A549 treated with ZK216348 at 1 μM for 4 hours (cell line): ENCODE results near the gene SGCA. TPM values are rescaled to one million over a fixed set of nuclear protein-coding genes. Genes with fewer than 3 reads are reported as not detected.

Experiments used
- total RNA-seq: library from RNA; stranded (reverse); fragments of 200-300 nt; extraction: Qiagen RNA extraction; gene quantifications from 5 replicates; pipeline ENCODE4 v1.2.3, GENCODE V29; 2022; ENCODE audit warnings: low read depth

SGCA gene
- total RNA-seq: 0.95 to 1.6 TPM (median 1.2 TPM) in 5 replicates

GRCh38 chr17:50165867-50166517, at the start of gene SGCA:
TSS of gene SGCA (plus strand) at chr17:50166005. CDS start at chr17:50166041, 36 bp downstream.

GRCh38 chr17:50129728-50130558, 35.9 kb upstream of the SGCA start, which contains the start of gene SAMD14:
TSS of gene SAMD14 (minus strand) at chr17:50130160. CDS start at chr17:50124959, 5,201 bp downstream.

GRCh38 chr17:50150354-50151040, 15.3 kb upstream of the SGCA start, which contains the start of gene PPP1R9B:
TSS of gene PPP1R9B (minus strand) at chr17:50150677. CDS start at chr17:50150513, 164 bp downstream.

GRCh38 chr17:50201276-50201854, 35.6 kb downstream of the SGCA start, which contains the start of gene COL1A1:
TSS of gene COL1A1 (minus strand) at chr17:50201631. CDS start at chr17:50201513, 118 bp downstream.

Other genes with a start within 250 kb of the SGCA start
- gene DLX4, start 196.8 kb upstream of the SGCA start, total RNA-seq: 1.9 to 4.5 TPM (median 3.5 TPM) in 5 replicates
- 0.07 to 0.12 TPM (median 0.07 TPM) in 3 of 5 replicates, not detected in the others for gene DLX3, start 170.8 kb upstream of the SGCA start, total RNA-seq
- gene ITGA3, start 109.9 kb upstream of the SGCA start, total RNA-seq: 314 to 512 TPM (median 475 TPM) in 5 replicates
- gene PDK2, start 70.7 kb upstream of the SGCA start, total RNA-seq: 13.8 to 22.5 TPM (median 18.4 TPM) in 5 replicates
- gene SAMD14, start 35.8 kb upstream of the SGCA start, total RNA-seq: 0.37 to 0.61 TPM (median 0.51 TPM) in 5 replicates
- gene PPP1R9B, start 15.3 kb upstream of the SGCA start, total RNA-seq: 35.3 to 62.2 TPM (median 57.5 TPM) in 5 replicates
- 4.5 to 10.2 TPM (median 8.2 TPM) in 5 replicates for gene COL1A1, start 35.6 kb downstream of the SGCA start, total RNA-seq
- gene TMEM92, start 108.5 kb downstream of the SGCA start, total RNA-seq: 18.3 to 24.2 TPM (median 20.8 TPM) in 5 replicates
- gene XYLT2, start 180.1 kb downstream of the SGCA start, total RNA-seq: 14.3 to 25.7 TPM (median 23.4 TPM) in 5 replicates
- gene MRPL27, start 207.2 kb downstream of the SGCA start, total RNA-seq: 135 to 161 TPM (median 145 TPM) in 5 replicates
- gene EME1, start 207.2 kb downstream of the SGCA start, total RNA-seq: 14.1 to 17.0 TPM (median 15.3 TPM) in 5 replicates
- gene LRRC59, start 231.5 kb downstream of the SGCA start, total RNA-seq: 228 to 243 TPM (median 236 TPM) in 5 replicates